Measurements from ENCODE around the gene ANK3.

ANK3 gene

GRCh38 chr10:60413306-60414012 is 23.8 kb upstream of the ANK3 start:
- peaks cover 3 to 11% of the 10 kb centered on the region in 2 donors for H3K4me1 ChIP-seq (ENCODE audit: control insufficient read depth in 1 of 2, insufficient read depth in 2 of 2, low read length in 2 of 2)

GRCh38 chr10:60410970-60411369 is 21.3 kb upstream of the ANK3 start:
- no peaks in the 10 kb centered on the region for H3K9me3 ChIP-seq (ENCODE audit: control insufficient read depth in 1 of 2, low read length in 2 of 2)
- no peak overlapping the region for H3K4me3 ChIP-seq (ENCODE audit: low read depth in 1 of 2, low read length in 2 of 2)
- H3K36me3 ChIP-seq (ENCODE audit: control insufficient read depth in 1 of 2, insufficient read depth in 2 of 2, low read length in 2 of 2): no peaks in the 10 kb centered on the region
- H3K4me1 ChIP-seq (ENCODE audit: control insufficient read depth in 1 of 2, insufficient read depth in 2 of 2, low read length in 2 of 2): peaks cover 0 to 3% of the 10 kb centered on the region in 2 donors
- H3K27me3 ChIP-seq (ENCODE audit: low read depth, low read length): no peaks in the 10 kb centered on the region
- H3K27ac ChIP-seq (ENCODE audit: low read length): no peak overlapping the region

More at GRCh38 chr10:60413306-60414012, 23.8 kb upstream of the ANK3 start:
- H3K27ac ChIP-seq (ENCODE audit: low read length): no peak overlapping the region
- H3K9me3 ChIP-seq (ENCODE audit: control insufficient read depth in 1 of 2, low read length in 2 of 2): no peaks in the 10 kb centered on the region
- H3K4me3 ChIP-seq (ENCODE audit: low read depth in 1 of 2, low read length in 2 of 2): no peak overlapping the region
- no peaks in the 10 kb centered on the region for H3K36me3 ChIP-seq (ENCODE audit: control insufficient read depth in 1 of 2, insufficient read depth in 2 of 2, low read length in 2 of 2)
- no peaks in the 10 kb centered on the region for H3K27me3 ChIP-seq (ENCODE audit: low read depth, low read length)

- Histone ChIP-seq H3K9me3 (ENCODE audit: control insufficient read depth in 1 of 2, low read length in 2 of 2) (no peaks in the 10 kb centered on the region), H3K4me1 (ENCODE audit: control insufficient read depth in 1 of 2, insufficient read depth in 2 of 2, low read length in 2 of 2) (no peaks in the 10 kb centered on the region), H3K36me3 (ENCODE audit: control insufficient read depth in 1 of 2, insufficient read depth in 2 of 2, low read length in 2 of 2) (no peaks in the 10 kb centered on the region), H3K4me3 (ENCODE audit: low read depth in 1 of 2, low read length in 2 of 2) (no peak overlapping the region), H3K27me3 (ENCODE audit: low read depth, low read length) (no peaks in the 10 kb centered on the region), H3K27ac (ENCODE audit: low read length) (no peak overlapping the region)
These were observed 19.5 kb upstream of the ANK3 start for GRCh38 chr10:60409202-60409601.

GRCh38 chr10:60406182-60406581 is 16.5 kb upstream of the ANK3 start:
- peaks cover 0 to 2% of the 10 kb centered on the region in 2 donors for H3K9me3 ChIP-seq (ENCODE audit: control insufficient read depth in 1 of 2, low read length in 2 of 2)
- H3K36me3 ChIP-seq (ENCODE audit: control insufficient read depth in 1 of 2, insufficient read depth in 2 of 2, low read length in 2 of 2): no peaks in the 10 kb centered on the region

GRCh38 chr10:60405172-60405571 is 15.5 kb upstream of the ANK3 start:
- Histone ChIP-seq H3K4me1 (ENCODE audit: control insufficient read depth in 1 of 2, insufficient read depth in 2 of 2, low read length in 2 of 2) (no peaks in the 10 kb centered on the region), H3K4me3 (ENCODE audit: low read depth in 1 of 2, low read length in 2 of 2) (no peak overlapping the region), H3K9me3 (ENCODE audit: control insufficient read depth in 1 of 2, low read length in 2 of 2) (peaks cover 0 to 2% of the 10 kb centered on the region in 2 donors), H3K27me3 (ENCODE audit: low read depth, low read length) (no peaks in the 10 kb centered on the region), H3K36me3 (ENCODE audit: control insufficient read depth in 1 of 2, insufficient read depth in 2 of 2, low read length in 2 of 2) (no peaks in the 10 kb centered on the region), H3K27ac (ENCODE audit: low read length) (no peak overlapping the region)

More at GRCh38 chr10:60406182-60406581, 16.5 kb upstream of the ANK3 start:
- Histone ChIP-seq H3K4me1 (ENCODE audit: control insufficient read depth in 1 of 2, insufficient read depth in 2 of 2, low read length in 2 of 2) (no peaks in the 10 kb centered on the region), H3K4me3 (ENCODE audit: low read depth in 1 of 2, low read length in 2 of 2) (no peak overlapping the region), H3K27ac (ENCODE audit: low read length) (no peak overlapping the region), H3K27me3 (ENCODE audit: low read depth, low read length) (no peaks in the 10 kb centered on the region)

- H3K36me3 ChIP-seq (ENCODE audit: control insufficient read depth in 1 of 2, insufficient read depth in 2 of 2, low read length in 2 of 2): no peaks in the 10 kb centered on the region
- H3K4me3 ChIP-seq (ENCODE audit: low read depth in 1 of 2, low read length in 2 of 2): no peak overlapping the region
- H3K9me3 ChIP-seq (ENCODE audit: control insufficient read depth in 1 of 2, low read length in 2 of 2): peaks cover 0 to 2% of the 10 kb centered on the region in 2 donors
- H3K27me3 ChIP-seq (ENCODE audit: low read depth, low read length): no peaks in the 10 kb centered on the region
- no peak overlapping the region for H3K27ac ChIP-seq (ENCODE audit: low read length)
- no peaks in the 10 kb centered on the region for H3K4me1 ChIP-seq (ENCODE audit: control insufficient read depth in 1 of 2, insufficient read depth in 2 of 2, low read length in 2 of 2)
These were observed 13.6 kb upstream of the ANK3 start for GRCh38 chr10:60403168-60403873.

GRCh38 chr10:60400366-60400765 is 10.7 kb upstream of the ANK3 start:
- Histone ChIP-seq H3K36me3 (ENCODE audit: control insufficient read depth in 1 of 2, insufficient read depth in 2 of 2, low read length in 2 of 2) (no peaks in the 10 kb centered on the region), H3K27ac (ENCODE audit: low read length) (no peak overlapping the region), H3K27me3 (ENCODE audit: low read depth, low read length) (no peaks in the 10 kb centered on the region), H3K9me3 (ENCODE audit: control insufficient read depth in 1 of 2, low read length in 2 of 2) (peaks cover 0 to 2% of the 10 kb centered on the region in 2 donors), H3K4me3 (ENCODE audit: low read depth in 1 of 2, low read length in 2 of 2) (no peak overlapping the region), H3K4me1 (ENCODE audit: control insufficient read depth in 1 of 2, insufficient read depth in 2 of 2, low read length in 2 of 2) (no peaks in the 10 kb centered on the region)

- Histone ChIP-seq H3K27ac (ENCODE audit: low read length) (no peak overlapping the region), H3K9me3 (ENCODE audit: control insufficient read depth in 1 of 2, low read length in 2 of 2) (peaks cover 0 to 2% of the 10 kb centered on the region in 2 donors), H3K4me3 (ENCODE audit: low read depth in 1 of 2, low read length in 2 of 2) (no peak overlapping the region)
These were observed 9.7 kb upstream of the ANK3 start for GRCh38 chr10:60399328-60399727.

GRCh38 chr10:60397792-60398191 is 8.1 kb upstream of the ANK3 start:
- no peaks in the 10 kb centered on the region for H3K27me3 ChIP-seq (ENCODE audit: low read depth, low read length)
- H3K9me3 ChIP-seq (ENCODE audit: control insufficient read depth in 1 of 2, low read length in 2 of 2): no peaks in the 10 kb centered on the region
- H3K4me1 ChIP-seq (ENCODE audit: control insufficient read depth in 1 of 2, insufficient read depth in 2 of 2, low read length in 2 of 2): no peaks in the 10 kb centered on the region
- no peaks in the 10 kb centered on the region for H3K36me3 ChIP-seq (ENCODE audit: control insufficient read depth in 1 of 2, insufficient read depth in 2 of 2, low read length in 2 of 2)
- no peak overlapping the region for H3K27ac ChIP-seq (ENCODE audit: low read length)
- no peak overlapping the region for H3K4me3 ChIP-seq (ENCODE audit: low read depth in 1 of 2, low read length in 2 of 2)

More at GRCh38 chr10:60399328-60399727, 9.7 kb upstream of the ANK3 start:
- no peaks in the 10 kb centered on the region for H3K27me3 ChIP-seq (ENCODE audit: low read depth, low read length)
- H3K36me3 ChIP-seq (ENCODE audit: control insufficient read depth in 1 of 2, insufficient read depth in 2 of 2, low read length in 2 of 2): no peaks in the 10 kb centered on the region
- no peaks in the 10 kb centered on the region for H3K4me1 ChIP-seq (ENCODE audit: control insufficient read depth in 1 of 2, insufficient read depth in 2 of 2, low read length in 2 of 2)

- Histone ChIP-seq H3K27ac (ENCODE audit: low read length) (no peak overlapping the region), H3K4me1 (ENCODE audit: control insufficient read depth in 1 of 2, insufficient read depth in 2 of 2, low read length in 2 of 2) (no peaks in the 10 kb centered on the region), H3K27me3 (ENCODE audit: low read depth, low read length) (no peaks in the 10 kb centered on the region)
These were observed 7.1 kb upstream of the ANK3 start for GRCh38 chr10:60396766-60397165.

GRCh38 chr10:60395711-60396110 is 6.0 kb upstream of the ANK3 start:
- no peaks in the 10 kb centered on the region for H3K36me3 ChIP-seq (ENCODE audit: control insufficient read depth in 1 of 2, insufficient read depth in 2 of 2, low read length in 2 of 2)
- H3K4me1 ChIP-seq (ENCODE audit: control insufficient read depth in 1 of 2, insufficient read depth in 2 of 2, low read length in 2 of 2): no peaks in the 10 kb centered on the region
- no peak overlapping the region for H3K4me3 ChIP-seq (ENCODE audit: low read depth in 1 of 2, low read length in 2 of 2)
- H3K9me3 ChIP-seq (ENCODE audit: control insufficient read depth in 1 of 2, low read length in 2 of 2): no peaks in the 10 kb centered on the region
- H3K27ac ChIP-seq (ENCODE audit: low read length): no peak overlapping the region
- no peaks in the 10 kb centered on the region for H3K27me3 ChIP-seq (ENCODE audit: low read depth, low read length)

More at GRCh38 chr10:60396766-60397165, 7.1 kb upstream of the ANK3 start:
- H3K36me3 ChIP-seq (ENCODE audit: control insufficient read depth in 1 of 2, insufficient read depth in 2 of 2, low read length in 2 of 2): no peaks in the 10 kb centered on the region
- no peak overlapping the region for H3K4me3 ChIP-seq (ENCODE audit: low read depth in 1 of 2, low read length in 2 of 2)
- no peaks in the 10 kb centered on the region for H3K9me3 ChIP-seq (ENCODE audit: control insufficient read depth in 1 of 2, low read length in 2 of 2)

Data from muscle layer of duodenum (tissue), 2 donors.